MM.1S (cell line): ENCODE measurements around the gene FASTK.
"Not testable (repeated sequence)": the region's sequence is repeated elsewhere in the genome, so short reads cannot be mapped to it uniquely, and the experiment has no call there.

Source experiments
- DNase-seq: peaks from one replicate; pipeline ENCODE4 v3.0.0-alpha.2; 2015
- H2AFZ ChIP-seq: fragments of 300-600 bp; sonication (generic); 2 replicates; pipeline ENCODE4 v1.6.0; 2016; ENCODE audit warnings: antibody characterized with exemption, low read length
- H3F3A ChIP-seq: fragments of 300-600 bp; sonication (generic); 2 replicates; pipeline ENCODE4 v1.6.1; 2016; ENCODE audit warnings: mild to moderate bottlenecking, antibody characterized with exemption, low read length, moderate library complexity, mixed read lengths; ENCODE audit not compliant: insufficient read depth
- H3K27ac ChIP-seq: fragments of 300-600 bp; sonication (generic); 2 replicates; pipeline ENCODE4 v1.5.1; 2016; ENCODE audit warnings: mild to moderate bottlenecking, low read length
- H3K27me3 ChIP-seq: fragments of 300-600 bp; sonication (generic); replicated peaks from 2 replicates; pipeline ENCODE4 v1.6.0; 2016; ENCODE audit warnings: low read length; ENCODE audit not compliant: insufficient read depth
- H3K36me3 ChIP-seq: fragments of 300-600 bp; sonication (generic); replicated peaks from 2 replicates; pipeline ENCODE4 v1.6.1; 2016; ENCODE audit warnings: mild to moderate bottlenecking, low read length, mixed read lengths; ENCODE audit not compliant: insufficient read depth
- H3K4me1 ChIP-seq: fragments of 300-600 bp; sonication (generic); 2 replicates; pipeline ENCODE4 v1.6.1; 2016; ENCODE audit warnings: low read length, mixed read lengths
- H3K4me2 ChIP-seq: fragments of 300-600 bp; sonication (generic); 2 replicates; pipeline ENCODE4 v1.6.0; 2016; ENCODE audit warnings: low read depth, low read length
- H3K4me3 ChIP-seq: fragments of 300-600 bp; sonication (generic); 2 replicates; pipeline ENCODE4 v1.5.1; 2016; ENCODE audit warnings: low read length, mixed read lengths
- H3K79me2 ChIP-seq: fragments of 300-600 bp; sonication (generic); 2 replicates; pipeline ENCODE4 v1.6.1; 2016; ENCODE audit warnings: mixed run types, low read length, mixed read lengths
- H3K9ac ChIP-seq: fragments of 300-600 bp; sonication (generic); 2 replicates; pipeline ENCODE4 v1.6.1; 2016; ENCODE audit warnings: low read length, mixed read lengths
- H3K9me2 ChIP-seq: fragments of 300-600 bp; sonication (generic); replicated peaks from 2 replicates; pipeline ENCODE4 v1.6.1; 2016; ENCODE audit warnings: mild to moderate bottlenecking, low read length, mixed read lengths; ENCODE audit not compliant: insufficient read depth
- H3K9me3 ChIP-seq: fragments of 300-600 bp; sonication (generic); replicated peaks from 2 replicates; pipeline ENCODE4 v1.6.1; 2016; ENCODE audit warnings: mild to moderate bottlenecking, low read length, mixed read lengths; ENCODE audit not compliant: insufficient read depth
- H4K20me1 ChIP-seq: fragments of 300-600 bp; sonication (generic); 2 replicates; pipeline ENCODE4 v1.6.1; 2016; ENCODE audit warnings: mild to moderate bottlenecking, low read length, moderate library complexity, mixed read lengths; ENCODE audit not compliant: insufficient read depth
- EZH2 ChIP-seq: fragments of 300-600 bp; sonication (generic); optimal IDR thresholded peaks from 2 replicates; pipeline ENCODE3; 2017; ENCODE audit warnings: low read depth, mild to moderate bottlenecking, antibody characterized with exemption, low read length, mixed read lengths
- EZH2phosphoT487 ChIP-seq: fragments of 300-600 bp; sonication (generic); IDR thresholded peaks from 2 replicates; pipeline ENCODE4 v1.6.1; 2018; ENCODE audit warnings: antibody characterized with exemption, low read length
- TF ChIP-seq, protein P1 (sequence below): fragments of 300-600 bp; sonication (generic); IDR thresholded peaks from 2 replicates; pipeline ENCODE4 v1.5.1; 2016; ENCODE audit warnings: antibody characterized with exemption, low read length, mixed read lengths

FASTK gene

DNA sequence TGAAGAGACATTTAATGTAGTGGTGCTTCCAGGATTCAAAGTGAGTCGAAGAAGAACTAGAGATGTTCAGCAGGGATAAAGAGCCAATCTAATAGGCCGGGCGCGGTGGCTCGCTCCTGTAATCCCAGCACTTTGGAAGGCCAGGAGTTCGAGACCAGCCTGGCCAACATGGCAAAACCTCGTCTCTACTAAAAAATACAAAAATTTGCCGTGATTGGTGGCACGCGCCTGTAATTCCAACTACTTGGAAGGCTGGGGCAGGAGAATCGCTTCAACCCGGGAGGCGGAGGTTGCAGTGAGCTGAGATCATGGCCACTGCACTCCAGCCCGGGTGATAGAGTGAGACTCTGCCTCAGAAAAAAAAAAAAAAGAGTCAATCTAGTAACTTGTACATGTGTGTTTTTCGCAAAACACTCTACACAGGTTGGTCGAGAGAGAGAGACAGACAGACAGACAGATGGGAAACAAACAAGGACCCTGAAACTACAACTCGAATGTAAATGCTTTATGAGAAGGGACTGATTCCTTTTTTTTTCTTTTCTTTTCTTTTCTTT, 51.6 kb downstream of the FASTK start:
- Histone ChIP-seq H3K9ac (peak overlapping the region; percentile 80), H3K4me3 (peak overlapping the region; percentile 73), H3K4me1 (peaks cover 13% of the 10 kb centered on the region), H3K36me3 (no peaks in the 10 kb centered on the region), H3K27me3 (no peaks in the 10 kb centered on the region), H2AFZ (peak overlapping the region; percentile 61), H3F3A (no peaks in the 10 kb centered on the region), H3K27ac (peak overlapping the region; percentile 77; the same call in 1 of the 2 replicates), H3K9me2 (no peaks in the 10 kb centered on the region), H3K9me3 (no peaks in the 10 kb centered on the region), H3K79me2 (peaks cover 21% of the 10 kb centered on the region), H3K4me2 (peak overlapping the region; percentile 70), H4K20me1 (no peaks in the 10 kb centered on the region)
- no peak for DNase-seq
- TF ChIP-seq, protein P1, sequence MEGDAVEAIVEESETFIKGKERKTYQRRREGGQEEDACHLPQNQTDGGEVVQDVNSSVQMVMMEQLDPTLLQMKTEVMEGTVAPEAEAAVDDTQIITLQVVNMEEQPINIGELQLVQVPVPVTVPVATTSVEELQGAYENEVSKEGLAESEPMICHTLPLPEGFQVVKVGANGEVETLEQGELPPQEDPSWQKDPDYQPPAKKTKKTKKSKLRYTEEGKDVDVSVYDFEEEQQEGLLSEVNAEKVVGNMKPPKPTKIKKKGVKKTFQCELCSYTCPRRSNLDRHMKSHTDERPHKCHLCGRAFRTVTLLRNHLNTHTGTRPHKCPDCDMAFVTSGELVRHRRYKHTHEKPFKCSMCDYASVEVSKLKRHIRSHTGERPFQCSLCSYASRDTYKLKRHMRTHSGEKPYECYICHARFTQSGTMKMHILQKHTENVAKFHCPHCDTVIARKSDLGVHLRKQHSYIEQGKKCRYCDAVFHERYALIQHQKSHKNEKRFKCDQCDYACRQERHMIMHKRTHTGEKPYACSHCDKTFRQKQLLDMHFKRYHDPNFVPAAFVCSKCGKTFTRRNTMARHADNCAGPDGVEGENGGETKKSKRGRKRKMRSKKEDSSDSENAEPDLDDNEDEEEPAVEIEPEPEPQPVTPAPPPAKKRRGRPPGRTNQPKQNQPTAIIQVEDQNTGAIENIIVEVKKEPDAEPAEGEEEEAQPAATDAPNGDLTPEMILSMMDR: no peak
- TF ChIP-seq EZH2 (no peak), EZH2phosphoT487 (no peak)

DNA sequence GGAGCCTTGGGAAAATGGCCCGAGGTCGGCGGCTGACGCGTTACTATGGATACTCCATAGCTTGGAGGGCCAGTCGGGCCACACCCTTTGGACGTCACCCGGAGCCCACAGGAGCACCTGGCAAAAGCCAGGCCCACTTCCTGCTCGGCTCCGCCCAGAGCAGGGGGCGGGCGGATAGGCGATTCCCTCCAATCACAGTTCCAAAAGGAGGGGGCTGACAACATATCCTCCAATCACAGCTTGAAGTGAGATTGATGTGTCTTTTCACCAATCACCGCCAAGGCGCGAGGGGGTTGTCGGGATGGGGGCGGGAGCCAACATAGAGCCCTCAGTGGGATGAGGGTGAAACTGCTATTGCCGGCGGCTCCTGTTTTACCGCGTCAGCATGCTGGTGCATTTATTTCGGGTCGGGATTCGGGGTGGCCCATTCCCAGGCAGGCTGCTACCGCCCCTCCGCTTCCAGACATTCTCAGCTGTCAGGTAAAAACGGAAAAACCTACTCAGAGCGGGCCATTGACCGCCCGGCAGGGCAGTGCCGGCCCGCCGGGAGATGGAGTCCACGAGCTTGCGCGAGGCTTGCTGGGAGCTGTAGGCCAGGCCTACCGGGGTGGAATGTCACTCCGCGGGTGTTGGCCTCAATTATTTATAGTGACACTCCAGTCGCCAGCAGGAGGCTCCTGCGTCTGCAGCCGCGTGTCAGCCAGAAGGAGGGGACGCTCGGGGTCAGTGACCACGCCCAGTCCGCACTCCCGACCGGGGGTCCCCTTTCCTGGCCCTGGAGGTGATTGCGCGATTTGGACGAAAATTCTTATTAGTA, 52.3 kb downstream of the FASTK start, which contains the start of gene ABCB8:
Gene ABCB8, plus strand, starts transcription at position 320 of the 817 bp plus-strand sequence. Its CDS starts 66 bp downstream, at position 386.
- H4K20me1 ChIP-seq: no peaks in the 10 kb centered on the region
- H3K36me3 ChIP-seq: no peaks in the 10 kb centered on the region
- peak within 1 kb of the TSS; percentile 72 for H3K4me2 ChIP-seq
- peak; percentile 100 for DNase-seq
- H3K27ac ChIP-seq: peak within 1 kb of the TSS; percentile 77; the same call in 1 of the 2 replicates
- H3K9ac ChIP-seq: peak within 1 kb of the TSS; percentile 80
- peaks cover 21% of the 10 kb centered on the region for H3K79me2 ChIP-seq
- TF ChIP-seq, protein P1: peak; percentile 66
- no peak for TF ChIP-seq EZH2phosphoT487
- TF ChIP-seq EZH2: no peak
- H3K9me2 ChIP-seq: no peaks in the 10 kb centered on the region
- peak within 1 kb of the TSS; percentile 73 for H3K4me3 ChIP-seq
- no peaks in the 10 kb centered on the region for H3F3A ChIP-seq
- H3K4me1 ChIP-seq: peaks cover 13% of the 10 kb centered on the region
- peak within 1 kb of the TSS; percentile 61 for H2AFZ ChIP-seq
- H3K27me3 ChIP-seq: no peaks in the 10 kb centered on the region
- no peaks in the 10 kb centered on the region for H3K9me3 ChIP-seq

DNA sequence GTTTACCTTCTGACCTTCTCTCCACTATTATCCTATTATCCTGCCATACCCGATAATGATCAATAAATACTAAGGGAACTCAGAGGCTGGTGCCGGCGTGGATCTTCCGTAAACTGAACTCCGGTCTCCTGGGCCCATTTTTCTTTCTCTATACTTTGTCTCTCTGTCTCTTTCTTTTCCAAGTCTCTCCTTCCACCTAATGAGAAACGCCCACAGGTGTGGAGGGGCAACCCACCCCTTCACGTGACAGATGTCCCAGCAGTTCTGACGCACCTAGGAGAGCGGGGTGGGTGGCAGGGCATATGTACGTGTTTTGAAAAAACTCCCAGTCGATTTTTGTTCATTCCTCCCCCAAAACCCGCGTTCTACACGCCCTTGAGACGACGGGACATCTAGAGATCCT, 52.9 kb downstream of the FASTK start:
- not testable (repeated sequence) for H3K9me3 ChIP-seq
- H3K27ac ChIP-seq: peak overlapping the region; percentile 51; the same call in 1 of the 2 replicates
- peak overlapping the region; percentile 54 for H2AFZ ChIP-seq

DNA sequence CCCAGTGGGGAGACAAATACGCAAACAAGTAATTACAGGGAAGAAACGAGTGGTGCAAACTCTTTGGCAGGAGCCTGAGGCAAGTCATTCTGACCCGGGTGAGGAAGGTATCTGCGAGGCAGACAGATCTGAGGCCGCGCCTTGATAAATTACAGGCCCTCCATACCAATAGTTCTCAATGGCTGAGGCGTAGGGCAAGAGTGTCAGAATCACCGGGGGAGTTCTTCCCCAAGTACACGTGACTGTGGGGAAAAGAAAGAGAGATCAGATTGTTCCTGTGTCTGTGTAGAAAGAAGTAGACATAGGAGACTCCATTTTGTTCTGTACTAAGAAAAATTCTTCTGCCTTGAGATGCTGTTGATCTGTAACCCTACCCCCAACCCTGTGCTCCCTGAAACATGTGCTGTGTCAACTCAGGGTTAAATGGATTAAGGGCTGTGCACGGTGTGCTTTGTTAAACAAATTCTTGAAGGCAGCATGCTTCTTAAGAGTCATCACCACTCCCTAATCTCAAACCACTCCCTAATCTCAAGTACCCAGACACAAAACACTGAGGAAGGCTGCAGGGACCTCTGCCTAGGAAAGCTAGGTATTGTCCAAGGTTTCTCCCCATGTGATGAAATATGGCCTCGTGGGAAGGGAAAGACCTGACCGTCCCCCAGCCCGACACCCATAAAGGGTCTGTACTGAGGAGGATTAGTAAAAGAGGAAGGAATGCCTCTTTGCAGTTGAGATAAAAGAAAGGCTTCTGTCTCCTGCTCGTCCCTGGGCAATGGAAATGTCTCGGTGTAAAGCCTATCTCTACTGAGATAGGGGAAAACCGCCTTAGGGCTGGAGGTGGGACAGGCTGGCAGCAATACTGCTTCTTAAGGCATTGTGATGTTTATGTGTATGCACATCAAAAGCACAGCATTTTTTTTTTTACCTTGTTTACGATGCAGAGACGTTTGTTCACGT, 53.6 kb downstream of the FASTK start:
- not testable (repeated sequence) for DNase-seq
- H3K9ac ChIP-seq: peak overlapping the region; percentile 72; the same call in 1 of the 2 replicates

More for the DNA sequence above, 52.9 kb downstream of the FASTK start:
- peak overlapping the region; percentile 72 for H3K9ac ChIP-seq
- DNase-seq, H3K36me3 ChIP-seq, H3K27me3 ChIP-seq, H3F3A ChIP-seq, H4K20me1 ChIP-seq, H3K9me2 ChIP-seq: not testable (repeated sequence)
- H3K4me2 ChIP-seq: peak overlapping the region; percentile 72
- H3K4me1 ChIP-seq: peaks cover 13% of the 10 kb centered on the region
- peak overlapping the region; percentile 64 for H3K4me3 ChIP-seq
- peaks cover 16% of the 10 kb centered on the region for H3K79me2 ChIP-seq

More for the DNA sequence above, 53.6 kb downstream of the FASTK start:
- not testable (repeated sequence) for H3K36me3 ChIP-seq, H3F3A ChIP-seq, H3K27me3 ChIP-seq, H3K9me2 ChIP-seq, H3K9me3 ChIP-seq, H4K20me1 ChIP-seq
- H2AFZ ChIP-seq: peak overlapping the region; percentile 54; the same call in 1 of the 2 replicates
- H3K4me1 ChIP-seq: peaks cover 13% of the 10 kb centered on the region
- peak overlapping the region; percentile 51; the same call in 1 of the 2 replicates for H3K27ac ChIP-seq
- peak overlapping the region; percentile 72 for H3K4me2 ChIP-seq
- H3K4me3 ChIP-seq: peak overlapping the region; percentile 64
- H3K79me2 ChIP-seq: peaks cover 15% of the 10 kb centered on the region
